Pancreas (tissue), 10 donors: ENCODE results near the gene ACER1. TPM values are rescaled to one million over a fixed set of nuclear protein-coding genes. Genes with fewer than 3 reads are reported as not detected.

ENCODE experiments used
- ATAC-seq, 4 donors: fragments of 200-7000 bp; cut with Tn5 transposase; one replicate each; pipeline versions ENCODE4 v1.8.0 to v1.9.1; 2020; ENCODE audit warnings: mild to moderate bottlenecking in 4 of 4, moderate library complexity in 4 of 4
- DNase-seq, 6 donors: peaks; one replicate each; pipeline ENCODE4 v3.0.0-alpha.2; 2020
- FAIRE-seq: peaks from 2 replicates; lab custom pipeline; 2012; peaks lifted over from hg19 to GRCh38; lab: Jason Lieb, UNC
- H3K27ac ChIP-seq, 4 donors: fragments of 200-600 bp; sonication (generic); 1 replicate in 3 of 4; 2 replicates in 1 of 4; pipeline versions ENCODE4 v1.5.0 to v1.8.0; 2020
- H3K27me3 ChIP-seq, 4 donors: fragments of 200-600 bp; one replicate each; pipeline ENCODE4 v1.8.0; 2021
- H3K36me3 ChIP-seq, 3 donors: fragments of 200-600 bp; sonication (generic) in 1 of 3; one replicate each; pipeline versions ENCODE4 v1.5.0 to v1.8.0; 2020 to 2021
- H3K4me1 ChIP-seq, 3 donors: fragments of 200-600 bp; one replicate each; pipeline ENCODE4 v1.8.0; 2021
- H3K4me3 ChIP-seq, 4 donors: fragments of 200-600 bp; sonication (generic) in 2 of 4; one replicate each; pipeline versions ENCODE4 v1.5.0 to v1.8.0; 2020 to 2021
- H3K9me3 ChIP-seq, 4 donors: fragments of 200-600 bp; one replicate each; pipeline ENCODE4 v1.8.0; 2021
- CTCF ChIP-seq, 4 donors: fragments of 200-600 bp; sonication (generic) in 3 of 4; IDR thresholded peaks; one replicate each; pipeline versions ENCODE4 v1.5.0 to v1.8.0; 2021; ENCODE audit warnings: antibody characterized with exemption in 4 of 4
- WGBS, 2 donors: extraction: QIAGEN DNeasy Blood & Tissue Kit; methylation state at CpG; one replicate each; pipeline ENCODE4 v1.1.7; 2013; 5-methylcytosine and 5-hydroxymethylcytosine counted together
- intact Hi-C, 3 donors: fragments of 100-400 bp; cut with DNase I; formaldehyde crosslinking; loops; one replicate each; pipeline versions ENCODE4 v1.11.1 to v1.14.2; 2022
- polyA plus RNA-seq, 2 donors: library from polyadenylated mRNA; stranded (reverse); fragments of 200-250 nt; gene quantifications; one replicate each; pipeline ENCODE4 v1.2.3, GENCODE V29; 2013
- total RNA-seq, 6 donors: library from RNA; stranded (reverse); fragmentation: NEBNext Ultra II Directional in 4 of 6; extraction: Animal tissue kit (Norgen Biotek cat#: 25700) in 4 of 6; gene quantifications; one replicate each; pipeline versions ENCODE4 v1.2.1 to v1.2.4, GENCODE V29; 2021 to 2023
- donor health status: healthy with polysubstance abuse.
- donor health status: DM: no; HTN: no; CAD: no; lungs with moderate emphysema.
- donor health status: DM: no; HTN: no; CAD: no.
- donor health status: control.
- donor health status: control.
- donor health status: Bipolar disorder and iron deficiency.
- donor health status: DM: yes; HTN: yes; CAD: no.
- donor health status: DM: no; HTN: no; CAD: no.
- donor health status: DM: no; HTN: no; CAD: no.
- donor health status: DM: yes; HTN: yes; CAD: no.

The ACER1 gene
- total and polyA plus RNA-seq, 8 donors: not detected

DNA sequence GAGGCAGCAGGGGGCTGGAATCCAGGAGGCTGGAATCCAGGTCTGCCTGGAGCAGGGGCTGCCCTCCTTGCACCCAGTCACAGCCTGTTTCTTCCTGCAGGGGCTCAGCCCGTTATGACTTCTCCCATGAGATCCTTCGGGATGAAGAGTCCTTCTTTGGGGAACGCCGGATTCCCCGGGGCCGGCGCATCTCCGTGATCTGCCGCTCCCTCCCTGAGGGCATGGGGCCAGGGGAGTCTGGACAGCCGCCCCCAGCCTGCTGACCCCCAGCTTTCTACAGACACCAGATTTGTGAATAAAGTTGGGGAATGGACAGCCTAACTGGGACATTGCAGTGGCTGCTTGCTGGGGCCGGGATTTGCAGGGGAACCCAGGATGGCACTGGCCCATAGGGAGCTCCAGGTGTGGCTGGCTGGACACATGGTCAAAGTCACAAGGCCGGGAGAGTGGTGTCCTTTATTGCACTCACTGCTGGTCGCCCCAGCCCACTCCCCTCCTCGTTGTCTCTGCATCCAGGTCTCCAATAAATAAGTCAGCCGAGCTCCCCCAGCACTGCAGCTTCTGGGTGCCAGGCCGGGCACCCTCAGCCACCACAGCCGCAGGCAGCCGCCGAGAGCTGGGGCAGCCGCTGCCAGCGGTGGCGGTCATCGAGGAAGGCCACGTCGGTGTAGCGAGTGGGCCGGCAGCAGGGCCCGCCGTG, 41.4 kb upstream of the ACER1 start:
- H3K4me3 ChIP-seq: no peak overlapping the region
- H3K27ac ChIP-seq: no peak overlapping the region
- FAIRE-seq (no peak), DNase-seq (peak in 1 of 6 donors; percentile 64), ATAC-seq (no peak)
- H3K4me1 ChIP-seq: peaks cover 0 to 4% (median 0%) of the 10 kb centered on the region in 3 donors
- intact Hi-C loops: no loop called here
- H3K9me3 ChIP-seq: no peaks in the 10 kb centered on the region
- 90 to 91% methylated on average over 29 of the region's 29 CpGs for WGBS, 2 donors
- no peak for TF ChIP-seq CTCF (IDR thresholded peaks at IDR 0.05)
- peaks cover 0 to 9% (median 4%) of the 10 kb centered on the region in 3 donors for H3K36me3 ChIP-seq
- H3K27me3 ChIP-seq: no peaks in the 10 kb centered on the region

DNA sequence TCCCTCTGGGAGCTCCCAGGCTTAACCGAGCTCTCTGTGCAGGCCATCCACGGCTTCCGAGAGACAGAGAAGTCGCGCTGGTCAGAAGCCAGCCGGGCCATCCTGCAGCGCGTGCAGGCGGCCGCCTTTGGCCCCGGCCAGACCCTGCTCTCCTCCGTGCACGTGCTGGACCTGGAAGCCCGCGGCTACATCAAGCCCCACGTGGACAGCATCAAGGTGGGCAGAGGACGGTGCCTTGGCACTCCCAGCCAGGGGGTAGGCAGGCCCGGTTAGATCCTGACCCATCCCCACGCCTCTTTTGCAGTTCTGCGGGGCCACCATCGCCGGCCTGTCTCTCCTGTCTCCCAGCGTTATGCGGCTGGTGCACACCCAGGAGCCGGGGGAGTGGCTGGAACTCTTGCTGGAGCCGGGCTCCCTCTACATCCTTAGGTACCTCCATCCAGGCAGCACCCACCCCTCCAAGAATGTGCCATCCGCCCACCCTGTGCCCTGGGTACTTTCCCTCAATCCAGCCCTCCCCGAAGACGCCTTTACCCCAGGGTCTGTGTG, 40.8 kb upstream of the ACER1 start:
- no peak for TF ChIP-seq CTCF (IDR thresholded peaks at IDR 0.05)
- Histone ChIP-seq H3K36me3 (peaks cover 0 to 3% (median 0%) of the 10 kb centered on the region in 3 donors), H3K9me3 (no peaks in the 10 kb centered on the region), H3K27ac (no peak overlapping the region), H3K4me1 (peaks cover 0 to 4% (median 0%) of the 10 kb centered on the region in 3 donors), H3K27me3 (no peaks in the 10 kb centered on the region), H3K4me3 (no peak overlapping the region)
- DNase-seq (peak in 4 of 6 donors; percentile 51 to 82 (median 62)), FAIRE-seq (no peak), ATAC-seq (no peak)
- 84% methylated on average over 29 of the region's 29 CpGs for WGBS, 2 donors
- intact Hi-C loops: no loop called here

DNA sequence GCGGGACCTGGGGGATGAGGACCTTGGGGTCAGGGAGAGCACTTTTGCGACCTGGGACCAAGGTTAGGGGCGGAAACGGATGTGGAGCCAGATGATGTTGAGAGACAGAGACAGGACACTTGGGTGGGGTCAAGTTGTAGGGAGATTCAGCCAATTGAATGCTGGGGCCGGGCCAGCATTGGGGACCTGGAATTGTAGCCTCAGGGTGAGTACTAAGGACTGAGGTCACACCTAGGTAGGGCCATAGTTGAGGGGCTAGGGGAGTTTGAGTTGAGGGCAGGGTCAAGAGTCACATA, 40.3 kb upstream of the ACER1 start:
- Histone ChIP-seq H3K36me3 (no peaks in the 10 kb centered on the region), H3K9me3 (no peaks in the 10 kb centered on the region), H3K27ac (peak overlapping the region in 2 of 4 donors; percentile 30 to 97), H3K27me3 (no peaks in the 10 kb centered on the region), H3K4me3 (peak overlapping the region in 2 of 4 donors; percentile 89 to 95), H3K4me1 (peaks cover 0 to 4% (median 0%) of the 10 kb centered on the region in 3 donors)
- ATAC-seq (no peak), DNase-seq (no peak), FAIRE-seq (no peak)
- intact Hi-C loops: no loop called here
- TF ChIP-seq CTCF (IDR thresholded peaks at IDR 0.05): no peak
- WGBS, 2 donors: 39 to 58% methylated on average over 5 of the region's 5 CpGs

DNA sequence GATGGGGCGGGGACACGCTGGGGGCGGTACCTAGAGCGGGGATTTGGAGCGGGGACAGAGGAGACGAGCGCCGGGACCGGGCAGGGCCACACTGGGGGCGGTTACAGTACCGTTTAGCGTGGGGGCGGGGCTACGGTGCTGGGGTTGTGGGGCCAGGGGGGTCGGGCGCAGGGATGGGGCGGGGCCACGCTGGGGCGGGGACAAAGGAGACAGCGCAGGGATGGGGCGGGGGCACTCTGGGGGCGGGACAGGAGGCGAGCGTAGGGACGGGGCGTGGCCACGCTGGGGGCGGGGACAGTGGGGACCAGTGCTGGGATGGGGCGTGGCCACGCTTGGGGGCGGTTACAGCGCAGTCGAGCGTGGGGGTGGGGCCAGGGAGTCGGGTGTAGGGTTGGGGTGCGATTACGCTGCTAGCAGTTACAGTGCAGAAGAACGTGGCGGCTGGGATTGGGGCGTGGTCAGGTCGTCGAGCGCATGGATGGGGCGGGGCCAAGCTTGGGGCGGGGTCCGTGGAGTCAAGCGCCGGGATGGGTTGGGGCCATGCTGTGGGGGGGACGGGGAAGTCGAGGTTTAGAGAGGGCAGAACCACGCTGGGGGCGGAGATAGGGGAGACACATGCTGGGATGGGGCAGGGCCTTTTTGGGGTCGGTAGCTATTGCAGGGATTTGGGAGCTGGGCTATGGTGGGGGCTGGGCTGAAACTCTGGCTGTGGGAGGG, 39.8 kb upstream of the ACER1 start:
- 0 to 2% methylated on average over 31 to 53 of the region's 53 CpGs for WGBS, 2 donors
- intact Hi-C loops: no loop called here
- peak overlapping the region; percentile 76 to 95 (median 84) for H3K4me3 ChIP-seq
- ATAC-seq (peak; percentile 81 to 91 (median 84)), FAIRE-seq (no peak), DNase-seq (peak; percentile 96 to 99 (median 98))
- no peak for TF ChIP-seq CTCF (IDR thresholded peaks at IDR 0.05)
- no peaks in the 10 kb centered on the region for H3K27me3 ChIP-seq
- peak overlapping the region; percentile 92 to 97 (median 95) for H3K27ac ChIP-seq
- H3K36me3 ChIP-seq: peaks cover 0 to 5% (median 0%) of the 10 kb centered on the region in 3 donors
- H3K9me3 ChIP-seq: no peaks in the 10 kb centered on the region
- H3K4me1 ChIP-seq: peaks cover 0 to 4% (median 0%) of the 10 kb centered on the region in 3 donors
